GM12878 (cell line): ENCODE data around the gene PRMT1.

ENCODE experiments used
- CTCF ChIP-seq, 3 experiments: IDR thresholded peaks in 2 of 3; conservative IDR thresholded peaks in 1 of 3; 2 replicates each; pipeline ENCODE4 v1.5.1; 2011; ENCODE audit warnings: low read depth in 3 of 3, low read length in 3 of 3, mild to moderate bottlenecking in 3 of 3, control low read depth in 2 of 3, moderate library complexity in 2 of 3, inconsistent platforms in 1 of 3, mixed read lengths in 1 of 3; ENCODE audit not compliant: control insufficient read depth in 2 of 3, insufficient read depth in 1 of 3; ENCODE audit errors: extremely low read depth in 1 of 3
- EP300 ChIP-seq, 2 experiments: fragments of 150-350 bp in 1 of 2; IDR thresholded peaks; 2 replicates each; pipeline ENCODE4 v1.6.1; 2011 to 2012; ENCODE audit warnings: low read depth in 2 of 2, low read length in 2 of 2, borderline replicate concordance in 1 of 2, improper control_type of control experiment in 1 of 2, inconsistent platforms in 1 of 2; ENCODE audit not compliant: control insufficient read depth in 1 of 2
- JUND ChIP-seq: IDR thresholded peaks from 2 replicates; pipeline ENCODE4 v1.6.1; 2012; ENCODE audit warnings: low read depth, mild to moderate bottlenecking, low read length, improper control_type of control experiment, moderate library complexity
- POLR2A ChIP-seq: IDR thresholded peaks from 2 replicates; pipeline ENCODE4 v1.6.1; 2011; ENCODE audit warnings: low read depth, mild to moderate bottlenecking, low read length
- POU2F2 ChIP-seq: IDR thresholded peaks from 3 replicates; pipeline ENCODE4 v1.6.1; 2011; ENCODE audit warnings: low read depth, mild to moderate bottlenecking, low read length, borderline replicate concordance
- SP1 ChIP-seq: IDR thresholded peaks from one replicate; pipeline ENCODE4 v1.6.1; 2011; ENCODE audit warnings: low read depth, low read length

GRCh38 chr19:49666120-49666444 is 11.0 kb upstream of the PRMT1 start:
- TF ChIP-seq POU2F2, result no peak
- no peak for TF ChIP-seq EP300 (IDR thresholded peaks at IDR 0.05; ENCODE audit: borderline replicate concordance in 1 of 2, control insufficient read depth in 1 of 2, low read depth in 2 of 2, low read length in 2 of 2)
- TF ChIP-seq POLR2A, result no peak
- no peak for TF ChIP-seq CTCF (IDR thresholded peaks at IDR 0.05 in 2 of 3, conservative IDR thresholded peaks at IDR 0.05 in 1 of 3; ENCODE audit: control insufficient read depth in 2 of 3, extremely low read depth in 1 of 3, insufficient read depth in 1 of 3, low read depth in 3 of 3, low read length in 3 of 3)
- no peak for TF ChIP-seq JUND
- no peak for TF ChIP-seq SP1
